ENCODE results near the gene PTPRC.

The PTPRC gene

GRCh38 chr1:198657550-198658064, 18.8 kb downstream of the PTPRC start:
- H3K9ac ChIP-seq (ENCODE audit: low read length in 2 of 2): no peak overlapping the region
- no peak overlapping the region for H3K4me3 ChIP-seq (ENCODE audit: low read length in 2 of 2)
- H3K27me3 ChIP-seq (ENCODE audit: control insufficient read depth in 1 of 2, insufficient read depth in 2 of 2, low read length in 2 of 2): no peaks in the 10 kb centered on the region
- H3K4me1 ChIP-seq (ENCODE audit: control insufficient read depth, insufficient read depth, low read length): no peaks in the 10 kb centered on the region
- no peaks in the 10 kb centered on the region for H3K9me3 ChIP-seq (ENCODE audit: control insufficient read depth in 2 of 2, low read length in 2 of 2)
- H3K27ac ChIP-seq (ENCODE audit: low read length): no peak overlapping the region
- H3K36me3 ChIP-seq (ENCODE audit: control insufficient read depth in 2 of 2, insufficient read depth in 2 of 2, low read length in 2 of 2): no peaks in the 10 kb centered on the region

GRCh38 chr1:198660341-198661261, 21.8 kb downstream of the PTPRC start:
- Histone ChIP-seq H3K4me1 (ENCODE audit: control insufficient read depth, insufficient read depth, low read length) (no peaks in the 10 kb centered on the region), H3K27ac (ENCODE audit: low read length) (no peak overlapping the region), H3K4me3 (ENCODE audit: low read length in 2 of 2) (no peak overlapping the region), H3K36me3 (ENCODE audit: control insufficient read depth in 2 of 2, insufficient read depth in 2 of 2, low read length in 2 of 2) (no peaks in the 10 kb centered on the region), H3K9me3 (ENCODE audit: control insufficient read depth in 2 of 2, low read length in 2 of 2) (no peaks in the 10 kb centered on the region), H3K9ac (ENCODE audit: low read length in 2 of 2) (no peak overlapping the region), H3K27me3 (ENCODE audit: control insufficient read depth in 1 of 2, insufficient read depth in 2 of 2, low read length in 2 of 2) (no peaks in the 10 kb centered on the region)

GRCh38 chr1:198662821-198663220, 24.0 kb downstream of the PTPRC start:
- Histone ChIP-seq H3K36me3 (ENCODE audit: control insufficient read depth in 2 of 2, insufficient read depth in 2 of 2, low read length in 2 of 2) (no peaks in the 10 kb centered on the region), H3K4me3 (ENCODE audit: low read length in 2 of 2) (no peak overlapping the region), H3K27ac (ENCODE audit: low read length) (no peak overlapping the region), H3K9me3 (ENCODE audit: control insufficient read depth in 2 of 2, low read length in 2 of 2) (no peaks in the 10 kb centered on the region), H3K27me3 (ENCODE audit: control insufficient read depth in 1 of 2, insufficient read depth in 2 of 2, low read length in 2 of 2) (no peaks in the 10 kb centered on the region), H3K9ac (ENCODE audit: low read length in 2 of 2) (no peak overlapping the region), H3K4me1 (ENCODE audit: control insufficient read depth, insufficient read depth, low read length) (no peaks in the 10 kb centered on the region)

GRCh38 chr1:198664068-198664788, 25.4 kb downstream of the PTPRC start:
- no peak overlapping the region for H3K27ac ChIP-seq (ENCODE audit: low read length)
- H3K4me3 ChIP-seq (ENCODE audit: low read length in 2 of 2): no peak overlapping the region
- H3K9ac ChIP-seq (ENCODE audit: low read length in 2 of 2): no peak overlapping the region
- no peaks in the 10 kb centered on the region for H3K36me3 ChIP-seq (ENCODE audit: control insufficient read depth in 2 of 2, insufficient read depth in 2 of 2, low read length in 2 of 2)
- no peaks in the 10 kb centered on the region for H3K9me3 ChIP-seq (ENCODE audit: control insufficient read depth in 2 of 2, low read length in 2 of 2)
- H3K27me3 ChIP-seq (ENCODE audit: control insufficient read depth in 1 of 2, insufficient read depth in 2 of 2, low read length in 2 of 2): no peaks in the 10 kb centered on the region
- no peaks in the 10 kb centered on the region for H3K4me1 ChIP-seq (ENCODE audit: control insufficient read depth, insufficient read depth, low read length)

- Histone ChIP-seq H3K4me3 (ENCODE audit: low read length in 2 of 2) (no peak overlapping the region), H3K27ac (ENCODE audit: low read length) (no peak overlapping the region), H3K9ac (ENCODE audit: low read length in 2 of 2) (no peak overlapping the region), H3K9me3 (ENCODE audit: control insufficient read depth in 2 of 2, low read length in 2 of 2) (no peaks in the 10 kb centered on the region), H3K36me3 (ENCODE audit: control insufficient read depth in 2 of 2, insufficient read depth in 2 of 2, low read length in 2 of 2) (no peaks in the 10 kb centered on the region), H3K27me3 (ENCODE audit: control insufficient read depth in 1 of 2, insufficient read depth in 2 of 2, low read length in 2 of 2) (no peaks in the 10 kb centered on the region), H3K4me1 (ENCODE audit: control insufficient read depth, insufficient read depth, low read length) (no peaks in the 10 kb centered on the region)
These were observed 28.3 kb downstream of the PTPRC start for GRCh38 chr1:198667186-198667585.

GRCh38 chr1:198667807-198668206, 29.0 kb downstream of the PTPRC start:
- no peaks in the 10 kb centered on the region for H3K27me3 ChIP-seq (ENCODE audit: control insufficient read depth in 1 of 2, insufficient read depth in 2 of 2, low read length in 2 of 2)

GRCh38 chr1:198669023-198669698, 30.3 kb downstream of the PTPRC start:
- H3K9me3 ChIP-seq (ENCODE audit: control insufficient read depth in 2 of 2, low read length in 2 of 2): no peaks in the 10 kb centered on the region
- H3K9ac ChIP-seq (ENCODE audit: low read length in 2 of 2): no peak overlapping the region
- H3K36me3 ChIP-seq (ENCODE audit: control insufficient read depth in 2 of 2, insufficient read depth in 2 of 2, low read length in 2 of 2): no peaks in the 10 kb centered on the region
- no peaks in the 10 kb centered on the region for H3K4me1 ChIP-seq (ENCODE audit: control insufficient read depth, insufficient read depth, low read length)
- H3K4me3 ChIP-seq (ENCODE audit: low read length in 2 of 2): no peak overlapping the region
- H3K27ac ChIP-seq (ENCODE audit: low read length): no peak overlapping the region
- H3K27me3 ChIP-seq (ENCODE audit: control insufficient read depth in 1 of 2, insufficient read depth in 2 of 2, low read length in 2 of 2): no peaks in the 10 kb centered on the region

More at GRCh38 chr1:198667807-198668206, 29.0 kb downstream of the PTPRC start:
- no peak overlapping the region for H3K9ac ChIP-seq (ENCODE audit: low read length in 2 of 2)
- H3K4me3 ChIP-seq (ENCODE audit: low read length in 2 of 2): no peak overlapping the region
- no peaks in the 10 kb centered on the region for H3K9me3 ChIP-seq (ENCODE audit: control insufficient read depth in 2 of 2, low read length in 2 of 2)
- no peak overlapping the region for H3K27ac ChIP-seq (ENCODE audit: low read length)
- no peaks in the 10 kb centered on the region for H3K4me1 ChIP-seq (ENCODE audit: control insufficient read depth, insufficient read depth, low read length)
- H3K36me3 ChIP-seq (ENCODE audit: control insufficient read depth in 2 of 2, insufficient read depth in 2 of 2, low read length in 2 of 2): no peaks in the 10 kb centered on the region

- Histone ChIP-seq H3K9ac (ENCODE audit: low read length in 2 of 2) (no peak overlapping the region), H3K4me1 (ENCODE audit: control insufficient read depth, insufficient read depth, low read length) (no peaks in the 10 kb centered on the region), H3K27ac (ENCODE audit: low read length) (no peak overlapping the region), H3K36me3 (ENCODE audit: control insufficient read depth in 2 of 2, insufficient read depth in 2 of 2, low read length in 2 of 2) (no peaks in the 10 kb centered on the region), H3K27me3 (ENCODE audit: control insufficient read depth in 1 of 2, insufficient read depth in 2 of 2, low read length in 2 of 2) (no peaks in the 10 kb centered on the region), H3K4me3 (ENCODE audit: low read length in 2 of 2) (no peak overlapping the region), H3K9me3 (ENCODE audit: control insufficient read depth in 2 of 2, low read length in 2 of 2) (no peaks in the 10 kb centered on the region)
These were observed 30.9 kb downstream of the PTPRC start for GRCh38 chr1:198669771-198670170.

- H3K36me3 ChIP-seq (ENCODE audit: control insufficient read depth in 2 of 2, insufficient read depth in 2 of 2, low read length in 2 of 2): no peaks in the 10 kb centered on the region
- no peak overlapping the region for H3K4me3 ChIP-seq (ENCODE audit: low read length in 2 of 2)
- no peak overlapping the region for H3K9ac ChIP-seq (ENCODE audit: low read length in 2 of 2)
- no peak overlapping the region for H3K27ac ChIP-seq (ENCODE audit: low read length)
- no peaks in the 10 kb centered on the region for H3K9me3 ChIP-seq (ENCODE audit: control insufficient read depth in 2 of 2, low read length in 2 of 2)
- no peaks in the 10 kb centered on the region for H3K4me1 ChIP-seq (ENCODE audit: control insufficient read depth, insufficient read depth, low read length)
- H3K27me3 ChIP-seq (ENCODE audit: control insufficient read depth in 1 of 2, insufficient read depth in 2 of 2, low read length in 2 of 2): no peaks in the 10 kb centered on the region
These were observed 32.3 kb downstream of the PTPRC start for GRCh38 chr1:198671136-198671535.

GRCh38 chr1:198672124-198672523, 33.3 kb downstream of the PTPRC start:
- H3K9ac ChIP-seq (ENCODE audit: low read length in 2 of 2): no peak overlapping the region
- no peaks in the 10 kb centered on the region for H3K36me3 ChIP-seq (ENCODE audit: control insufficient read depth in 2 of 2, insufficient read depth in 2 of 2, low read length in 2 of 2)
- H3K4me3 ChIP-seq (ENCODE audit: low read length in 2 of 2): no peak overlapping the region
- no peaks in the 10 kb centered on the region for H3K9me3 ChIP-seq (ENCODE audit: control insufficient read depth in 2 of 2, low read length in 2 of 2)
- H3K27me3 ChIP-seq (ENCODE audit: control insufficient read depth in 1 of 2, insufficient read depth in 2 of 2, low read length in 2 of 2): no peaks in the 10 kb centered on the region
- H3K27ac ChIP-seq (ENCODE audit: low read length): no peak overlapping the region
- H3K4me1 ChIP-seq (ENCODE audit: control insufficient read depth, insufficient read depth, low read length): no peaks in the 10 kb centered on the region
